Measurements from ENCODE around the gene KLC4.

KLC4 gene

DNA sequence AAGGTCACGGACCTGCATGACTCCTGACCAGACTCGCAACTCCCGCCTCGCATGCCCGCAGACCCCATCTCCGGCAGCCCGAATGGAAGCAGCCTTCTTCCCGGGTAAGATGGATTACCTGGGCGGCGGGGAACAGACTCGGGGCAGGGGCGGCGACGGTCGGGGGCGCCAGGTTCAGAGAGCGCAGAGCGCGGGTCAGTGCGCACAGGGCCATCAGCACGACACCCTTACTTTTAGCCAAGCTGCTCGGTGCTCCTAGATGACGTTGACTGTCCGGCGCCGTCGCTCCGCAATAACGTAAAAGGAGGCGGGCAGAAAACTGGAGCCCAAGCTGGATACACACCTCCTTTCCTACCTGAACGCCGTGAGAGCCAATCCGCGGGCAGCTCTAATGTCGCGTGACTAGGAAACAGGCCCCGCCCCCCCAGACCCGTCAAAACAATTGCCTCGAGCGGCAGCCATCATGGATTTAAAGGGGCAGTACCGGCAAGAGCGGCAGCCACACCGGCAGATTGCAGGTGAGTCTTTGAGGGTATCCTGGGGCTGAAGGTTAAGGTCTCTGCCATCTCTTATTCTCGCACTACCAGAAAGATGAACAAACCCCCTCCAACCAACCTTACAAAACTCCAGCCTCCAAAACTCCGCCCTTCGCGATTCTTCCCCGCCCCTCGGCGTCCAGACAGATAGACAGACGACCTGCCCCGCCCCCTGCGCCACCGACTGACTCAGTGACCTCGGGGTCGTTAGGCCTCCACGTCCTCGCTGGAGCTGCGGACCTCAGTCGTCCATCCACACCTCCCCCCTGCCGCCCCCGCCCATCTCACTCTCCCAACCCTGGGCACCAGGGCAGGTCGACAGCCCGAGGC lies at the start of gene KLC4, which contains the start of gene MRPL2:
Gene KLC4 (plus strand): TSS at position 464 of the 866 bp plus-strand sequence. CDS start 1,705 bp downstream, outside the sequence.
Gene MRPL2 (minus strand): TSS at position 267 of the 866 bp plus-strand sequence. CDS start 53 bp downstream, at position 214.
- peak; percentile 96 to 97 (median 97) for DNase-seq (ENCODE audit: low read depth in 2 of 3, low spot score in 1 of 3)

DNA sequence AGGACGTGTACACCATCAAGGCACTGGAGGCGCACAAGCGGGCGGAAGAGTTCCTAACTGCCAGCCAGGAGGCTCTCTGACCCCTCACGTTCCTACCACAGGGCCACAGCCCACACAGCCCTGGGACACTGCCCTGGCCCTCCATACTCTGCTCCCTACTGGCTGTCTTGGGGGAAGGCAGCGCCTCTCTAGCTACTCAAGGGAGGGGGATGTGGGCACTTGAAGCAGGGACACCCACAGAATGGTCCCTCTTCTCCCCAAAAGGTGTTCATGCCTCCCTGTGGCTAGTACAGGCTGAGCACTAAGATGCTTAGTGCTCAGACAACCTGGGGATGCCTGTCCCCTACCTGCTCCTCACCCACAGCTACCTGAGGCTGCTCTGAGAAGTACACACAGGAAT lies 48.2 kb upstream of the KLC4 start:
- DNase-seq (ENCODE audit: low read depth in 2 of 3, low spot score in 1 of 3), result no peak

DNA sequence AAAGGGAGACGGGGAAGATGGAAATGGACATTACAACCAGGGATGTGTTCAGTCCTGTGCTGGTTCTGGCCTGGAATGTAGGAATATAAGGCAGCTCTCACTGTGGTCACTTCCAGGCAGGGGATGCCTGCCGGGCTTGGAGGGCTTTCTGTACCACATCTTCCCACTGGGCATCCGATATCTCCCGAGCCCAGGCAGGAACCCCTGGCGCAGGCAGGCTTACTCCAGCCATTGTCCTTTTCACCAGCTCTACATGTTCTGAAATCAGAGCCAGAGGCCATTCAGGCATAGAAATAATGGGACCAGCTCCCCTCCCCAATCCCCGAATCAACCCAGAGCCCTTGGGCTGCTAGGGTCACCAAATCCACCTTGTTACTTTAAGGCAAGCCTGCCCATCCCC lies 47.1 kb upstream of the KLC4 start:
- DNase-seq (ENCODE audit: low read depth in 2 of 3, low spot score in 1 of 3), result no peak

DNA sequence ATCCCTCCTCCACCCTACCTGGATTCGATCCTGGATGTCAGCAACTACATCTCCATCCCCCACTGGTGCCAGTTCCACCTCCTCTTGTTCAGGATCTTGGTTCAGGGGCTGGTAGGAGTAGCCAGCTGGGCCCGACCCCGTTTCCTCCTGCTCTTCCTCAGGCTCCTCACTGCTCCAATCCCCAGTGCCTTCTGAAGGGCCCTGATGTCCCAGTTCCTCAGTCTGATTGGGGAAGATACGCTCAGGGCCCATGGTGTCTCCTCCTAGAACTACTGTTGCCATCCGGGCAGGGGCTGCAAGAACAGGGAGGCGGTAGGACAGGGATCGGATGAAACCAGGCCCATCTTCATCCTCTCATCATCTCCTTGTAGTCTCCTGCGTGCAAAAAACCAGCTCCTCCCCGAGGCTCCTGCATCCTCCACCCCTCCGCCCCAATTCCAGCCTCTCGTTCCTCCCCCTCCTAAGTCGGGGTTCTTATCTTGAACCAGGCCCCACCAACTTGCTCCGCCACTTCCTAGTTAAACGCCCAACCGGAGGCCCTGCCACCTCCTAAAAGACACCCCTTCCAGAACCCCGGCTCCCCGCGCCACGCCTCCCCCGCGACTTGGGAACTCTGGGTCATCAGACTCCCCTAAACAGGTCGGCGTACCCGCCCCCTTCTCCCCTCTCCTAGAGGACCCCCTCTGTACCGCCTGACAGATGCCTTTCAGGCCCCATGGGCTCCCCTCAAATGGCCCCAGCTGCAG lies 46.2 kb upstream of the KLC4 start:
- DNase-seq (ENCODE audit: low read depth in 2 of 3, low spot score in 1 of 3), result no peak

DNA sequence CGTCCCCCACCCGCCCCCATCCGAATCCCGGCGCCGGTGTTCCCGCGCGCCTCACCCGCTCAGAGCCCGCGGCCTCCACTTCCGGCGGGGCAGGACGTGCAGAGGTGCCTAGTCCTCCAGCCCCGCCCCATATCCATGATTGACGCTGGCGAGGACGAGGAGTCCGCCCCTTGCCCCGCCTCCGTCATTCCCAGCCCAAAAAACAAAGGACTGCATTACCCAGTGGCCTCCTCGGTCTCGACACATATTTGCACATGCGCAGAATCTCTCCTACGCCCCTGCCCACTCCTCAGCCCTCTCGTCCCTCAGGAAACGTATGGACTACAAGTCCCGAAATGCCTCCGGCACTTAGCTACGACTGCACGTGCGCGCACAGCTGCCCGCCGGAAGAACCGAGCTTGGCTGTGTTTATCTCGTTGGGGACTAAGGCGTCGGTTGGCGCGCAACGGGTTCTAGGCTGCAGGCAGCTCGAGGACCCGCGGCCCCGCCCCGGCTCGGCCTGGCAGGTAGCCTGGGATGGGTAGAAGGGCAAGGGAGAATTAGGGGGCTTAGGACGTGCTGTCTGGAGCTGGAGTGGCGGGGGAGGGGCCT lies 45.5 kb upstream of the KLC4 start, which contains the start of the genes KLHDC3 and MEA1:
Gene KLHDC3 (plus strand): TSS at position 407 of the 591 bp plus-strand sequence. CDS start 2,944 bp downstream, outside the sequence.
Gene MEA1 (minus strand): TSS at position 104 of the 591 bp plus-strand sequence. CDS start 133 bp downstream, outside the sequence.
- DNase-seq (ENCODE audit: low read depth in 2 of 3, low spot score in 1 of 3), result peak; percentile 98 to 99 (median 99)

- no peak for DNase-seq (ENCODE audit: low read depth in 2 of 3, low spot score in 1 of 3)
These were observed 45.0 kb upstream of the KLC4 start for GRCh38 chr6:43014434-43014909.

- DNase-seq (ENCODE audit: low read depth in 2 of 3, low spot score in 1 of 3), result no peak
These were observed 43.1 kb upstream of the KLC4 start for GRCh38 chr6:43016176-43016942.

DNA sequence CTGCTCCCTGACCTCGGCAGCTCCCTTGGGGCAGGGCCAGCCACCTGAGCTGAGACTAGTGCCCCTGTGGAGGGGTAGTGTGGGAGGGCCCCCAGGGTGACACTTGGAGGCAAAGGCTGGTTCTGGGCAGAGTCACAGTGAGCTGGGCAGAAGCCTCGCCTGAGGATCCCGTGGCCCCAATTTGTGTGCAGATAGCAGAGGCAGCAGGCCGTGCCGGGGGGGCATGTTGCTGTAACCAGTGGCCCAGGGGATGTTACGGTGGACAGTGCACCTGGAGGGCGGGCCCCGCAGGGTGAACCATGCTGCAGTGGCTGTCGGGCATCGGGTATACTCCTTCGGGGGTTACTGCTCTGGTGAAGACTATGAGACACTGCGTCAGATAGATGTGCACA lies 42.5 kb upstream of the KLC4 start:
- no peak for DNase-seq (ENCODE audit: low read depth in 2 of 3, low spot score in 1 of 3)

- DNase-seq (ENCODE audit: low read depth in 2 of 3, low spot score in 1 of 3), result no peak
These were observed 40.3 kb upstream of the KLC4 start for GRCh38 chr6:43019152-43019551.

- no peak for DNase-seq (ENCODE audit: low read depth in 2 of 3, low spot score in 1 of 3)
These were observed 39.3 kb upstream of the KLC4 start for GRCh38 chr6:43020052-43020705.

- DNase-seq (ENCODE audit: low read depth in 2 of 3, low spot score in 1 of 3), result no peak
These were observed 38.6 kb upstream of the KLC4 start for GRCh38 chr6:43020847-43021246.

- peak; percentile 41 to 75 (median 48) for DNase-seq (ENCODE audit: low read depth in 2 of 3, low spot score in 1 of 3)
These were observed 38.0 kb upstream of the KLC4 start, which contains the start of gene RRP36 for GRCh38 chr6:43021270-43022047. TSS of gene RRP36 (plus strand) at chr6:43021623. CDS start at chr6:43021655, 32 bp downstream.

DNA sequence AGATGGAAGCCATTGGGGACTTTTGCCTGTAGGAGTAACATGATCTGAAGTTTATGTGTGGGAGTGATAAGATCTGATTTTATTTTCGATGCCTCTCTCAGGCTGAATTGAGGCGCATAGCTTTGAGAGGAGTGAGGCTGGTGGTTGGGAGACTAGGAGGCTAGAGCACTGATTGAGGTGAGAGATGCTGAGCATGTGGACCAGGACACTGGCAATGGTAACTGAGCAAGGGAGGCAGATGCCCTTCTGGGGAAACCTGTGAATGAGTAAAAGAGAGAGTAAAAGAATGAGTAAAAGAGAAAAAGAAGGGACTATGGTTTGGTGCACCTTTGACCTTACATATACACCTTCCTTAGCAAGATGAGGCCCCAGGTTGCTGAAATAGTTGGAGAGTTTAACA lies 35.0 kb upstream of the KLC4 start:
- DNase-seq (ENCODE audit: low read depth in 2 of 3, low spot score in 1 of 3), result no peak

- no peak for DNase-seq (ENCODE audit: low read depth in 2 of 3, low spot score in 1 of 3)
These were observed 33.1 kb upstream of the KLC4 start for GRCh38 chr6:43026365-43026764.

GRCh38 chr6:43029120-43029519 lies 30.3 kb upstream of the KLC4 start:
- DNase-seq (ENCODE audit: low read depth in 2 of 3, low spot score in 1 of 3), result no peak

GRCh38 chr6:43032326-43032725 lies 27.1 kb upstream of the KLC4 start:
- DNase-seq (ENCODE audit: low read depth in 2 of 3, low spot score in 1 of 3), result no peak

- DNase-seq (ENCODE audit: low read depth in 2 of 3, low spot score in 1 of 3), result no peak
These were observed 25.8 kb upstream of the KLC4 start for GRCh38 chr6:43033496-43034189.

GRCh38 chr6:43034190-43034525 lies 25.3 kb upstream of the KLC4 start:
- no peak for DNase-seq (ENCODE audit: low read depth in 2 of 3, low spot score in 1 of 3)
